WTC11 (cell line): ENCODE results near the gene FKBP4. TPM values are rescaled to one million over a fixed set of nuclear protein-coding genes. Genes with fewer than 3 reads are reported as not detected.

Experiments
- ATAC-seq: fragments of 200-7000 bp; cut with Tn5 transposase; 2 replicates; pipeline ENCODE4 v1.10.0; 2021; ENCODE audit warnings: mild to moderate bottlenecking, moderate library complexity
- CTCF ChIA-PET: fragments of 300-600 bp; sonication (Branson Sonifier 250); formaldehyde crosslinking; loops from one replicate; lab custom pipeline; 2021; ENCODE audit warnings: antibody characterized with exemption; lab: Charles Lee
- POLR2A ChIA-PET: fragments of 350-600 bp; sonication (Branson Sonifier 250); formaldehyde crosslinking; loops from one replicate; lab custom pipeline; 2021; ENCODE audit warnings: antibody characterized with exemption; lab: Charles Lee
- DNase-seq: peaks from one replicate; pipeline ENCODE4 v3.0.0; 2021; ENCODE audit warnings: low spot score
- H3K27ac Mint-ChIP-seq: 2 replicates; pipeline ENCODE4 v1.8.0; 2021; ENCODE audit warnings: mixed read lengths
- H3K27me3 Mint-ChIP-seq: 2 replicates; pipeline ENCODE4 v1.8.0; 2021; ENCODE audit warnings: low read depth, mild to moderate bottlenecking, moderate library complexity, mixed read lengths
- H3K36me3 Mint-ChIP-seq: 2 replicates; pipeline ENCODE4 v1.8.0; 2021; ENCODE audit warnings: mixed read lengths
- H3K4me1 Mint-ChIP-seq: 2 replicates; pipeline ENCODE4 v1.8.0; 2022; ENCODE audit warnings: mixed read lengths
- H3K4me3 Mint-ChIP-seq: 2 replicates; pipeline ENCODE4 v1.8.0; 2021; ENCODE audit warnings: mild to moderate bottlenecking, moderate library complexity, mixed read lengths
- H3K9me3 Mint-ChIP-seq: 2 replicates; pipeline ENCODE4 v1.8.0; 2021; ENCODE audit warnings: mixed read lengths
- ATF3 ChIP-seq: sonication (generic); formaldehyde crosslinking; conservative IDR thresholded peaks from 2 replicates; pipeline ENCODE4 v1.8.1; 2022; ENCODE audit warnings: mild to moderate bottlenecking, missing genetic modification reagents
- ATF6 ChIP-seq: sonication (generic); formaldehyde crosslinking; IDR thresholded peaks from 2 replicates; pipeline ENCODE4 v1.8.1; 2023; ENCODE audit warnings: mild to moderate bottlenecking, missing genetic modification reagents
- E2F5 ChIP-seq: sonication (generic); formaldehyde crosslinking; IDR thresholded peaks from 2 replicates; pipeline ENCODE4 v1.8.1; 2022; ENCODE audit warnings: mild to moderate bottlenecking, moderate library complexity, missing genetic modification reagents
- ELF4 ChIP-seq: sonication (generic); formaldehyde crosslinking; IDR thresholded peaks from 2 replicates; pipeline ENCODE4 v1.8.1; 2022; ENCODE audit warnings: low read depth, mild to moderate bottlenecking, moderate library complexity, missing genetic modification reagents
- FOXP1 ChIP-seq: sonication (generic); formaldehyde crosslinking; IDR thresholded peaks from 2 replicates; pipeline ENCODE4 v1.8.0; 2022; ENCODE audit warnings: missing genetic modification reagents, mild to moderate bottlenecking, moderate library complexity, borderline replicate concordance
- GTF2I ChIP-seq: fragments of 250-450 bp; sonication (Bioruptor Pico); conservative IDR thresholded peaks from 2 replicates; pipeline ENCODE4 v1.4.0; 2021; ENCODE audit warnings: mild to moderate bottlenecking
- KAT7 ChIP-seq: sonication (generic); formaldehyde crosslinking; IDR thresholded peaks from 2 replicates; pipeline ENCODE4 v1.8.1; 2023; ENCODE audit warnings: missing genetic modification reagents, mild to moderate bottlenecking, borderline replicate concordance
- PREB ChIP-seq: sonication (generic); formaldehyde crosslinking; IDR thresholded peaks from 2 replicates; pipeline ENCODE4 v1.8.1; 2022; ENCODE audit warnings: mild to moderate bottlenecking, missing genetic modification reagents, moderate library complexity, borderline replicate concordance
- PRRX2 ChIP-seq: fragments of 250-450 bp; sonication (Bioruptor Pico); IDR thresholded peaks from 2 replicates; pipeline ENCODE4 v1.8.0; 2021; ENCODE audit warnings: mild to moderate bottlenecking
- TP53 ChIP-seq: sonication (generic); formaldehyde crosslinking; IDR thresholded peaks from 2 replicates; pipeline ENCODE4 v1.8.1; 2023; ENCODE audit warnings: mild to moderate bottlenecking, missing genetic modification reagents
- ZBTB21 ChIP-seq: sonication (generic); formaldehyde crosslinking; IDR thresholded peaks from 2 replicates; pipeline ENCODE4 v1.8.1; 2023; ENCODE audit warnings: mild to moderate bottlenecking, missing genetic modification reagents, borderline replicate concordance
- ZNF138 ChIP-seq: sonication (generic); formaldehyde crosslinking; conservative IDR thresholded peaks from 2 replicates; pipeline ENCODE4 v1.8.1; 2022; ENCODE audit warnings: mild to moderate bottlenecking, moderate library complexity, missing genetic modification reagents
- ZNF219 ChIP-seq: sonication (generic); formaldehyde crosslinking; IDR thresholded peaks from 2 replicates; pipeline ENCODE4 v1.8.0; 2023; ENCODE audit warnings: missing genetic modification reagents, mild to moderate bottlenecking, borderline replicate concordance
- ZNF281 ChIP-seq: sonication (generic); formaldehyde crosslinking; IDR thresholded peaks from 2 replicates; pipeline ENCODE4 v1.8.0; 2023; ENCODE audit warnings: mild to moderate bottlenecking, missing genetic modification reagents
- ZNF317 ChIP-seq: sonication (generic); formaldehyde crosslinking; IDR thresholded peaks from 2 replicates; pipeline ENCODE4 v1.8.1; 2023; ENCODE audit warnings: low read depth, mild to moderate bottlenecking, moderate library complexity, missing genetic modification reagents, borderline replicate concordance
- ZNF396 ChIP-seq: fragments of 250-450 bp; sonication (Bioruptor Pico); IDR thresholded peaks from 2 replicates; pipeline ENCODE4 v1.8.0; 2021; ENCODE audit warnings: mild to moderate bottlenecking, moderate library complexity, borderline replicate concordance
- ZNF423 ChIP-seq: fragments of 250-450 bp; sonication (Bioruptor Pico); IDR thresholded peaks from 2 replicates; pipeline ENCODE4 v2.1.2; 2022; ENCODE audit warnings: mild to moderate bottlenecking, moderate library complexity
- ZNF425 ChIP-seq: fragments of 250-450 bp; sonication (Bioruptor Pico); conservative IDR thresholded peaks from 2 replicates; pipeline ENCODE4 v1.9.0; 2021; ENCODE audit warnings: mild to moderate bottlenecking
- total RNA-seq: library from RNA; stranded (reverse); gene quantifications from 3 replicates; pipeline ENCODE4 v1.2.3, GENCODE V29; 2021

The FKBP4 gene
- total RNA-seq, 1 experiment from 2014 or later = 257 TPM

- Mint-ChIP-seq H3K36me3 (peaks cover 66% of the 10 kb centered on the region), H3K27me3 (no peaks in the 10 kb centered on the region), H3K4me1 (peaks cover 18% of the 10 kb centered on the region), H3K4me3 (no peak overlapping the region), H3K27ac (no peak overlapping the region; the same call in 1 of the 2 replicates), H3K9me3 (no peaks in the 10 kb centered on the region)
- DNase-seq = no peak
- TF ChIP-seq ZBTB21 (CRISPR knock-in tag) (no peak), GTF2I (CRISPR knock-in tag) (no peak), KAT7 (CRISPR knock-in tag) (no peak)
- ChIA-PET CTCF (no interaction called here), POLR2A (no interaction called here)
- ATAC-seq = no peak
Measured at GRCh38 chr12:2826721-2827515, 32.1 kb downstream of the FKBP4 start.

- no peak overlapping the region for H3K27ac Mint-ChIP-seq
- no peaks in the 10 kb centered on the region; the same call in 1 of the 2 replicates for H3K27me3 Mint-ChIP-seq
- H3K4me3 Mint-ChIP-seq = no peak overlapping the region
- no peak for DNase-seq
- H3K4me1 Mint-ChIP-seq = peaks cover 17% of the 10 kb centered on the region
- H3K9me3 Mint-ChIP-seq = no peaks in the 10 kb centered on the region
- ChIA-PET POLR2A (no interaction called here), CTCF (no interaction called here)
- H3K36me3 Mint-ChIP-seq = peaks cover 43% of the 10 kb centered on the region
- TF ChIP-seq ZNF219 (CRISPR knock-in tag) = no peak
- TF ChIP-seq PRRX2 (CRISPR knock-in tag) = no peak
- no peak for TF ChIP-seq ELF4 (CRISPR knock-in tag)
- no peak for TF ChIP-seq ZNF425 (CRISPR knock-in tag)
- no peak for TF ChIP-seq ZNF423 (CRISPR knock-in tag)
- TF ChIP-seq ATF6 (CRISPR knock-in tag) = no peak
- no peak for TF ChIP-seq ZNF138 (CRISPR knock-in tag)
- no peak for TF ChIP-seq PREB
- TF ChIP-seq ZNF281 (CRISPR knock-in tag) = no peak
- TF ChIP-seq FOXP1 = no peak
- TF ChIP-seq ZNF396 (CRISPR knock-in tag) = no peak
- TF ChIP-seq E2F5 (CRISPR knock-in tag) = no peak
- TF ChIP-seq TP53 (CRISPR knock-in tag) = no peak
- TF ChIP-seq ATF3 = no peak
- TF ChIP-seq ZNF317 (CRISPR knock-in tag) = no peak
- no peak for ATAC-seq
Measured at GRCh38 chr12:2829275-2829674, 34.5 kb downstream of the FKBP4 start.
